Left ventricle myocardium inferior (tissue), 1 donor: ENCODE data around the gene AIF1L. TPM values are rescaled to one million over a fixed set of nuclear protein-coding genes. Genes with fewer than 3 reads are reported as not detected.

ENCODE experiments used
- DNase-seq: peaks from one replicate; pipeline ENCODE4 v3.0.0-alpha.2; 2020
- H3K27ac ChIP-seq: fragments of 200-600 bp; replicated peaks from 2 replicates; pipeline ENCODE4 v1.8.0; 2021
- H3K27me3 ChIP-seq: fragments of 200-600 bp; 2 replicates; pipeline ENCODE4 v1.8.0; 2021; ENCODE audit warnings: low read depth
- H3K36me3 ChIP-seq: fragments of 200-600 bp; 2 replicates; pipeline ENCODE4 v1.8.0; 2021
- H3K4me1 ChIP-seq: fragments of 200-600 bp; 2 replicates; pipeline ENCODE4 v1.8.0; 2021
- H3K4me3 ChIP-seq: fragments of 200-600 bp; 2 replicates; pipeline ENCODE4 v1.8.0; 2021; ENCODE audit warnings: mild to moderate bottlenecking, moderate library complexity
- H3K9me3 ChIP-seq: fragments of 200-600 bp; replicated peaks from 2 replicates; pipeline ENCODE4 v1.8.0; 2021
- CTCF ChIP-seq: fragments of 200-600 bp; IDR thresholded peaks from 2 replicates; pipeline ENCODE4 v1.8.0; 2021; ENCODE audit warnings: antibody characterized with exemption, mild to moderate bottlenecking, borderline replicate concordance
- intact Hi-C: fragments of 100-400 bp; cut with micrococcal nuclease; formaldehyde crosslinking; loops from one replicate; pipeline ENCODE4 v1.11.0; 2022
- long read RNA-seq: library from polyadenylated mRNA; unstranded; transcript quantifications from one replicate; pipeline ENCODE4 v2.0.0, GENCODE V29; 2021
- total RNA-seq: library from RNA; stranded (reverse); fragmentation: NEBNext Ultra II Directional; extraction: Animal tissue kit (Norgen Biotek cat#: 25700); gene quantifications from one replicate; pipeline ENCODE4 v1.2.1, GENCODE V29; 2021
- donor health status: DM: no; HTN: yes; CAD: no; lungs with severe emphysema.

Gene AIF1L
- 16.5 TPM for total RNA-seq
- long read RNA-seq, transcript AIF1L-201 (6 exons, 3,364 nt) = major isoform, 28 of 39 reads
- long read RNA-seq, partial matches to known transcripts = 1 of 39 reads
- long read RNA-seq, other reads (novel, unspliced or antisense) = 9 of 39 reads

GRCh38 chr9:131096269-131097125 is at the start of gene AIF1L:
AIF1L (plus strand) TSS chr9:131096531; CDS start chr9:131096630, 99 bp downstream.
- DNase-seq = no peak

DNA sequence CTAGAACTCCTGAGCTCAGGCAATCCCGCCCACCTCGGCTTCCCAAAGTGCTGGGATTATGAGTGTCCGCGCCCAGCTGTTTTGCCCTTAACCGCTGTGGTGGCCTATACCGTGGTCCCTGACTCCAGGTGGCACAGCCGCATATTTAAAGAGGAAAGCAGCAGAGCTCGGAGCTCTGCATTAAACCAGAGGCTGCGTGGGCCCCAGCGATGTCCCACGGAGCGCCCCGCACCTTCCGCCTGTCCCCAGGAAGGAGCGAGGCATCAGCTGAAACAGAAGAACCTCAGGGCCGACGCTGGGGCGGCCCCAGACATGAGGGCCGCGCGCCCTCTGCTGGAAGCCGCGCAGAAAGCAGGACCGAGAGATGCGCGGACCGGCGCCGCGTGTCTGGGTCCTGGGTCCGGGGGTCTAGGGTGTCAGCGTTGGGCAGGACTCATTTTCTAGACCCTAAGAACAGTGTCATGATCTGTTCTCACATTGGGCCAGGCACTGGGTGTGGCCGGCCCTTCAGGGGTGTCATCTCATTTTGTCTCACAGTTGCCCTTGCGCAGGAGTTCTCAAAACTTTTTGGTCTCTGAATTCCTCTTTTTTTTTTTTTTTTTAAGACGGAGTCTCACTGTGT is 49.6 kb upstream of the AIF1L start:
- intact Hi-C loops = loop anchor here (10.0 kb wide), 1 partner anchor 342 kb away; no protein-coding TSS in a partner anchor
- peak; percentile 95 for TF ChIP-seq CTCF

More at GRCh38 chr9:131096269-131097125, at the start of gene AIF1L:
- TF ChIP-seq CTCF = no peak
- no peaks in the 10 kb centered on the region for H3K9me3 ChIP-seq
- no peaks in the 10 kb centered on the region for H3K36me3 ChIP-seq
- peaks cover 66% of the 10 kb centered on the region for H3K4me1 ChIP-seq
- H3K4me3 ChIP-seq = peak within 1 kb of the TSS; percentile 78
- peak within 1 kb of the TSS; percentile 87 for H3K27ac ChIP-seq
- intact Hi-C loops = no loop called here
- H3K27me3 ChIP-seq = peaks cover 71% of the 10 kb centered on the region

GRCh38 chr9:131048332-131048731 is 48.0 kb upstream of the AIF1L start:
- H3K4me1 ChIP-seq = no peaks in the 10 kb centered on the region
- no peaks in the 10 kb centered on the region for H3K9me3 ChIP-seq
- H3K4me3 ChIP-seq = no peak overlapping the region
- intact Hi-C loops = loop anchor here (10.0 kb wide), 1 partner anchor 344 kb away; no protein-coding TSS in a partner anchor
- H3K27me3 ChIP-seq = peaks cover 13% of the 10 kb centered on the region
- no peak for DNase-seq
- no peak overlapping the region for H3K27ac ChIP-seq
- no peaks in the 10 kb centered on the region for H3K36me3 ChIP-seq
- TF ChIP-seq CTCF = no peak

More for the DNA sequence above, 49.6 kb upstream of the AIF1L start:
- H3K9me3 ChIP-seq = no peaks in the 10 kb centered on the region
- H3K36me3 ChIP-seq = no peaks in the 10 kb centered on the region
- peak; percentile 56 for DNase-seq
- H3K4me1 ChIP-seq = no peaks in the 10 kb centered on the region
- peaks cover 5% of the 10 kb centered on the region for H3K27me3 ChIP-seq
- H3K27ac ChIP-seq = no peak overlapping the region
- no peak overlapping the region for H3K4me3 ChIP-seq

DNA sequence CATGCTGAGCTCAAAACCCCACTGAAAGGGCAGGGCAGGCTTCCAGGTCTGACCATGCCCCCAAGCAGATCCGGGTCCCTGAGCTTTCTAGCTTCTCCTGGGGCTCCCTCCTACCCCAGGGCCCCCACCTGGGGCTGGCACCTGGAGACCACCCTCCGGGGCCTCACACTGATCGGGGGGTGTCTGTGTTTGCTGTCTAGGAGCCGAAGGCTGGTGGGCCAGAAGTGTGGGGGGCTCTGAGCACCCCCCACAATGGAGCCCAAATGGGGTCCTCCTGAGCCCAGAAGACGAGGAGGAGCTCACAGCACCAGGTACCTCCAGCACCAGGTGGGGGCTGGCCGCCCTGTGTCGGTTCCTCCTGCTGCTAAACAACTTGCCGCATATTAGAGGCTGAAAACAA is 47.5 kb upstream of the AIF1L start:
- intact Hi-C loops = loop anchor here (10.0 kb wide), 1 partner anchor 344 kb away; no protein-coding TSS in a partner anchor
- no peaks in the 10 kb centered on the region for H3K4me1 ChIP-seq
- TF ChIP-seq CTCF = no peak
- no peaks in the 10 kb centered on the region for H3K36me3 ChIP-seq
- H3K27ac ChIP-seq = no peak overlapping the region
- no peaks in the 10 kb centered on the region for H3K9me3 ChIP-seq
- peaks cover 15% of the 10 kb centered on the region for H3K27me3 ChIP-seq
- DNase-seq = no peak
- H3K4me3 ChIP-seq = no peak overlapping the region
